GM13976 (cell line): ENCODE data around the gene ARHGDIG.
A peak's percentile ranks its signal among the peaks of the same experiment; 100 is the strongest.
"Not testable (repeated sequence)": the region's sequence is repeated elsewhere in the genome, so short reads cannot be mapped to it uniquely, and the experiment has no call there.

Experiments
- DNase-seq: peaks from one replicate; pipeline ENCODE4 v3.0.0; 2012; ENCODE audit warnings: low spot score
- CTCF ChIP-seq: IDR thresholded peaks from 2 replicates; pipeline ENCODE4 v1.5.1; 2012; ENCODE audit warnings: borderline replicate concordance, mild to moderate bottlenecking; ENCODE audit not compliant: insufficient read depth; ENCODE audit errors: extremely low read depth, missing control alignments, control extremely low read depth
- in situ Hi-C: fragments of 300-500 bp; cut with MboI; formaldehyde crosslinking; loops from one replicate; pipeline ENCODE4 v1.12.0; 2022; ENCODE audit warnings: low sequenced_read_pairs, mixed read lengths, inconsistent platforms; ENCODE audit not compliant: unreplicated experiment

The ARHGDIG gene

GRCh38 chr16:324451-325334 lies 44.3 kb downstream of the ARHGDIG start:
- DNase-seq: peak; percentile 84
- no peak for TF ChIP-seq CTCF
- in situ Hi-C loops: no loop called here

DNA sequence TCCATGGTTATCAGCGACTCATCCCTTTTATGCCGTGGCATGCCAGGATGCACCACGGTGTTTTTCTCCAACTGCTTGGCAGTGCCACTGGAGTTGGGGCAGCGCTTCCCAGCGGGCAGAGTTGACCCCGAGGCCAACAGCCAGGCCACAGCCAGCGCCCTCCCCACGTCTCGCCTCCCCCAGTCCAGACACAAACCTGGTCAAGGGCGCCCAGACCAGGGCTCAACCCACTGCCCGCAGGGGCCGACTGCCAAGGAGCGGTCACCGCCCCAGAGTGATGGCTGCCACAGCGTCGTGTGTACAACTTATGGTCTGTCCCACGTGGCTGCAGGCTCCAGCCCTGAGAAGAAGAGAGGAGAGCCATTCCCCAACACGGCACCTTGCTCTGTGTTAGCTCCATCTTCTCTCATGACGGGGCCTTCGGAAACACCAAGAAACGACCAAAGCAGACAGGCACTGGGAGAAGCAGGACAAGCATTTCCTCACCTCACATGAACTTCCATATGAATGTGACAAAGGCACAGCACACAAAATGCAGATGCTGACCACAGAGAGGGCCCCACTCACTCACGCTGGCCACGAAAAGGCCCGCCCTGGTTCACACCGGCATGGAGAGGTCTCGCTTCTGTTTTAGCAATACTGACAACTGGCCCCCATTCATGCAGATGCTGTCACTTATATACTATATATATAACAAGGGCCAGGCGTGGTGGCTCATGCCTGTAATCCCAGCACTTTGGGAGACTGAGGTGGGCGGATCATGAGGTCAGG lies 45.2 kb downstream of the ARHGDIG start:
- no peak for TF ChIP-seq CTCF
- in situ Hi-C loops: no loop called here
- DNase-seq: peak; percentile 57

GRCh38 chr16:330741-331140 lies 50.4 kb downstream of the ARHGDIG start:
- in situ Hi-C loops: no loop called here

DNA sequence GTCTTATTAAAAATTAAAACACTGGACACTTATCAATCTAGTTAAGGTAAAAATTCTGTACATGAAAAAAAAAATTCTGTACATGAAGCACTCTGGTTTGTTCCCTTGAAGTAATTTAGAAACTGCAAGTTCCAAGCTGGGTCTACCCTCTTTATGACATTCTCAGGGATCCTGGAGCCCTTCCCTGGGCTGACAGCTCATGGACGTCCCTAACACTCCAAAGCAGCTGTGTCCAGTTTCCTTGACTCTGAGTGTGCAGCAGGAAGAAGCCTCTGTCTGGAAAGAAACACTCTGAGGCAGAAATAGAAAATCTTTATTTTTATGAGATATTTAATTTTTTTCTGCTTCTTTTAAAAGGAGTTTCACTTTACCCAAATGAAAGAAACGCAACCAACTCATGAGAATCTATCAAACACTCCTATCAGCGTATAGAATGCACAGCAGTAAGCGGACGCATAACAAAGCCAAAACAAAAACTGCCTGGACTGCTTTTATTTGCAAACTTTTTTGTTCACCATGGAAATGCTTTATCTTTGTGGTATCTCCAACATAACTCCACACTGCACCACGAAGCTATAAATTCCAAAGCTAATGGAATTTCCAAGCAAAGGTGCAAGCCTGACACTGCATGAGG lies 50.9 kb downstream of the ARHGDIG start:
- in situ Hi-C loops, DNase-seq: not testable (repeated sequence)

More at GRCh38 chr16:330741-331140, 50.4 kb downstream of the ARHGDIG start:
- no peak for TF ChIP-seq CTCF
- DNase-seq: no peak
